ENCODE data around the gene DUSP3.

- TF ChIP-seq, protein P1, sequence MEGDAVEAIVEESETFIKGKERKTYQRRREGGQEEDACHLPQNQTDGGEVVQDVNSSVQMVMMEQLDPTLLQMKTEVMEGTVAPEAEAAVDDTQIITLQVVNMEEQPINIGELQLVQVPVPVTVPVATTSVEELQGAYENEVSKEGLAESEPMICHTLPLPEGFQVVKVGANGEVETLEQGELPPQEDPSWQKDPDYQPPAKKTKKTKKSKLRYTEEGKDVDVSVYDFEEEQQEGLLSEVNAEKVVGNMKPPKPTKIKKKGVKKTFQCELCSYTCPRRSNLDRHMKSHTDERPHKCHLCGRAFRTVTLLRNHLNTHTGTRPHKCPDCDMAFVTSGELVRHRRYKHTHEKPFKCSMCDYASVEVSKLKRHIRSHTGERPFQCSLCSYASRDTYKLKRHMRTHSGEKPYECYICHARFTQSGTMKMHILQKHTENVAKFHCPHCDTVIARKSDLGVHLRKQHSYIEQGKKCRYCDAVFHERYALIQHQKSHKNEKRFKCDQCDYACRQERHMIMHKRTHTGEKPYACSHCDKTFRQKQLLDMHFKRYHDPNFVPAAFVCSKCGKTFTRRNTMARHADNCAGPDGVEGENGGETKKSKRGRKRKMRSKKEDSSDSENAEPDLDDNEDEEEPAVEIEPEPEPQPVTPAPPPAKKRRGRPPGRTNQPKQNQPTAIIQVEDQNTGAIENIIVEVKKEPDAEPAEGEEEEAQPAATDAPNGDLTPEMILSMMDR (conservative IDR thresholded peaks at IDR 0.05; ENCODE audit: low read depth, low read length) = no peak
- TF ChIP-seq EZH2 (IDR thresholded peaks at IDR 0.05; ENCODE audit: low read length, unreplicated experiment) = no peak
Measured at GRCh38 chr17:43759836-43760235, 18.9 kb downstream of the DUSP3 start.

All from PC-3 (cell line).